NCI-H1092 (cell line): ENCODE data around the gene CWC15.
A peak's percentile ranks its signal among the peaks of the same experiment; 100 is the strongest.
"Not testable (repeated sequence)": the region's sequence is repeated elsewhere in the genome, so short reads cannot be mapped to it uniquely, and the experiment has no call there.

Experiments
- DNase-seq: peaks from one replicate; lab custom pipeline; 2025; lab: John Stamatoyannopoulos, UW

Gene CWC15

GRCh38 chr11:94954753-94955152, 18.6 kb downstream of the CWC15 start:
- DNase-seq, result no peak

GRCh38 chr11:94948070-94948617, 25.2 kb downstream of the CWC15 start:
- DNase-seq, result no peak

GRCh38 chr11:94946812-94947211, 26.5 kb downstream of the CWC15 start:
- no peak for DNase-seq

- DNase-seq, result no peak
Observed at GRCh38 chr11:94941131-94941530, 32.2 kb downstream of the CWC15 start.

- no peak for DNase-seq
Observed at GRCh38 chr11:94939346-94939745, 34.0 kb downstream of the CWC15 start.

GRCh38 chr11:94938095-94939055, 35.0 kb downstream of the CWC15 start:
- peak; percentile 34 for DNase-seq

GRCh38 chr11:94934846-94935245, 38.5 kb downstream of the CWC15 start:
- DNase-seq, result no peak

GRCh38 chr11:94934362-94934761, 39.0 kb downstream of the CWC15 start:
- no peak for DNase-seq

- DNase-seq, result no peak
Observed at GRCh38 chr11:94933223-94934130, 39.9 kb downstream of the CWC15 start.

GRCh38 chr11:94932503-94932902, 40.9 kb downstream of the CWC15 start:
- DNase-seq, result no peak

GRCh38 chr11:94932072-94932471, 41.3 kb downstream of the CWC15 start:
- DNase-seq, result not testable (repeated sequence)

GRCh38 chr11:94928117-94928990, 45.0 kb downstream of the CWC15 start:
- DNase-seq, result no peak

GRCh38 chr11:94926698-94927237, 46.6 kb downstream of the CWC15 start:
- no peak for DNase-seq

GRCh38 chr11:94926271-94926625, 47.1 kb downstream of the CWC15 start:
- no peak for DNase-seq

- DNase-seq, result no peak
Observed at GRCh38 chr11:94925422-94926270, 47.7 kb downstream of the CWC15 start.

GRCh38 chr11:94924612-94925011, 48.7 kb downstream of the CWC15 start:
- no peak for DNase-seq

GRCh38 chr11:94924171-94924572, 49.2 kb downstream of the CWC15 start:
- no peak for DNase-seq

- DNase-seq, result no peak
Observed at GRCh38 chr11:94923004-94923334, 50.4 kb downstream of the CWC15 start.

GRCh38 chr11:94922321-94923003, 50.9 kb downstream of the CWC15 start:
- no peak for DNase-seq

GRCh38 chr11:94920311-94920710, 53.0 kb downstream of the CWC15 start:
- no peak for DNase-seq
